Karpas-422 (cell line): Measurements from ENCODE around the gene MCOLN1. TPM values are rescaled to one million over a fixed set of nuclear protein-coding genes. Genes with fewer than 3 reads are reported as not detected.

ENCODE experiments used
- DNase-seq: peaks from one replicate; pipeline ENCODE4 v3.0.0-alpha.2; 2015
- H2AFZ ChIP-seq: fragments of 200-600 bp; sonication (generic); 2 replicates; pipeline ENCODE4 v1.6.1; 2014; ENCODE audit warnings: antibody characterized with exemption, low read length, mixed read lengths
- H3K27ac ChIP-seq: fragments of 200-600 bp; sonication (generic); 2 replicates; pipeline ENCODE4 v1.5.1; 2014; ENCODE audit warnings: mild to moderate bottlenecking, low read length, moderate library complexity
- H3K27me3 ChIP-seq: fragments of 200-600 bp; sonication (generic); 2 replicates; pipeline ENCODE4 v1.6.1; 2014; ENCODE audit warnings: low read length, mixed read lengths
- H3K36me3 ChIP-seq: fragments of 200-600 bp; sonication (generic); 2 replicates; pipeline ENCODE4 v1.6.1; 2014; ENCODE audit warnings: low read length, mixed read lengths; ENCODE audit not compliant: insufficient read depth
- H3K4me1 ChIP-seq: fragments of 200-600 bp; sonication (generic); 2 replicates; pipeline ENCODE4 v1.6.1; 2014; ENCODE audit warnings: mild to moderate bottlenecking, low read length, mixed read lengths
- H3K4me2 ChIP-seq: fragments of 200-600 bp; sonication (generic); 2 replicates; pipeline ENCODE4 v1.6.1; 2014; ENCODE audit warnings: low read length, low read depth, mild to moderate bottlenecking; ENCODE audit not compliant: poor library complexity, severe bottlenecking
- H3K4me3 ChIP-seq: fragments of 200-600 bp; sonication (generic); 2 replicates; pipeline ENCODE4 v1.5.1; 2014; ENCODE audit warnings: mild to moderate bottlenecking, antibody characterized with exemption, low read length, mixed read lengths
- H3K79me2 ChIP-seq: fragments of 200-600 bp; sonication (generic); 2 replicates; pipeline ENCODE4 v1.6.1; 2014; ENCODE audit warnings: mild to moderate bottlenecking, low read length, mixed read lengths
- H3K9ac ChIP-seq: fragments of 200-600 bp; sonication (generic); 2 replicates; pipeline ENCODE4 v1.6.0; 2014; ENCODE audit warnings: low read length
- H3K9me2 ChIP-seq: fragments of 200-600 bp; sonication (generic), shearing (Covaris generic); replicated peaks from 2 replicates; pipeline ENCODE4 v1.6.0; 2014; ENCODE audit warnings: mild to moderate bottlenecking, low read length, moderate library complexity; ENCODE audit not compliant: insufficient read depth
- H3K9me3 ChIP-seq: fragments of 300-700, 200-600 bp; sonication (generic); 2 replicates; pipeline ENCODE4 v1.6.1; 2014; ENCODE audit warnings: low read length, mixed read lengths
- H4K20me1 ChIP-seq: fragments of 200-600 bp; sonication (generic); 2 replicates; pipeline ENCODE4 v1.6.1; 2014; ENCODE audit warnings: mild to moderate bottlenecking, antibody characterized with exemption, low read length, low read depth; ENCODE audit not compliant: insufficient read depth
- total RNA-seq: library from RNA; depleted of rRNA; stranded (reverse); fragments of >200 nt; shearing (Covaris generic); gene quantifications from 2 replicates; pipeline ENCODE4 v1.2.3, GENCODE V29; 2014; ENCODE audit warnings: low replicate concordance

MCOLN1 gene
- total RNA-seq, 1 experiment from 2014 or later, result 1.9 TPM

DNA sequence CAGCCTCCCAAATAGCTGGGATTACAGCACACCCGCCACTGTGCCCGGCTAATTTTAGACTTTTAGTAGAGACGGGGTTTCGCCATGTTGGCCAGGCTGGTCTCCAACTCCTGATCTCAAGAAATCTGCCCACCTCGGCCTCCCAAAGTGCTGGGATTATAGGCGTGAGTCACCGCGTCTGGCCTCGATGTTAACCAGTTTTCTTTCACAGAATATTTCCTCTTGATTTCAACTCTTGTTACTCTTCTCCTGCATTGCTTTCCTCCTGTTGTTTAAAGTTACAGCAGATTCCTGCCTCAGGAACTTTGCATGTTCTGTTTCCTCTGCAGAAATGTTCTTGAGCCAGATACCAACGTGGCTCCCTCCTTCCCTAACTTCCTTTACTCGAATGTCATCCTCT, 29.9 kb upstream of the MCOLN1 start:
- H4K20me1 ChIP-seq, result no peaks in the 10 kb centered on the region
- H3K27me3 ChIP-seq, result no peaks in the 10 kb centered on the region
- H3K4me2 ChIP-seq, result no peak overlapping the region
- no peaks in the 10 kb centered on the region for H3K36me3 ChIP-seq
- H3K9me2 ChIP-seq, result no peaks in the 10 kb centered on the region
- no peaks in the 10 kb centered on the region for H3K9me3 ChIP-seq
- no peak for DNase-seq
- H3K79me2 ChIP-seq, result no peaks in the 10 kb centered on the region
- H3K4me1 ChIP-seq, result peaks cover 15% of the 10 kb centered on the region
- H3K9ac ChIP-seq, result no peak overlapping the region
- no peak overlapping the region for H3K27ac ChIP-seq
- H3K4me3 ChIP-seq, result no peak overlapping the region
- no peak overlapping the region for H2AFZ ChIP-seq

DNA sequence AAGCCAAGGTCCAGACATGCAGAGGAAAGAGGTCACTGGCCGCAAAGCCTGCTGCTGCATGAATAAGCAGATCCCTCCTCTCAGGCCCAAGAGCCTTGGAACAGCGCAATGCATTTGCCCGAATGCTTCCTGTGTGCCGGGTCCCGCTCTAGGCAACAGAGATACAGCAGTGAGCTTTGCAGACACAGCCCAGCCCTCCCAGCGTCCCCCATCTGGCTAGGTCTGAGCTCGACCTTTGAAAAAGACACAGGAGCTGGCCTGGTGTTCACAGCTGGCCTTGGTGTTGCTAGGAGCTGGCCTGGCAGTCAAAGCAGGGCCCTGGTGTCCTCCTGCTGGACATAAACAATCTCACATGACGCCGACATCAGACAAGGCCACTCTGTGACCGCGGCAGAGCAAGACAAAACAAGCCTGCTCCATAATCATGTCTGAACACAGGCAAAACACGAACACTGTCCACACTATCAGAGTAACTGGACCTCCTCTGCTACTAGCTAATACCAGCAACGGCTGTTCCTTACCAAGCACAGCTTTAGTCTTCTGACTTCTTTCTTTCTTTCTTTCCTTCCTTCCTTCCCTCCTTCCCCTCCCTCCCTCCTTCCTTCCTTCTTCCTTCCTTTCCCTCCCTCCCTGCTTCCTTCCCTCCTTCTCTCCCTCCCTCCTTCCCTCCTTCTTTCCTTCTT, 27.9 kb upstream of the MCOLN1 start:
- no peaks in the 10 kb centered on the region for H3K36me3 ChIP-seq
- H3K27me3 ChIP-seq, result no peaks in the 10 kb centered on the region
- no peak overlapping the region for H3K4me3 ChIP-seq
- peaks cover under 1% of the 10 kb centered on the region; the same call in 1 of the 2 replicates for H3K4me1 ChIP-seq
- no peak overlapping the region for H3K4me2 ChIP-seq
- H3K79me2 ChIP-seq, result no peaks in the 10 kb centered on the region
- H3K9me3 ChIP-seq, result no peaks in the 10 kb centered on the region
- no peaks in the 10 kb centered on the region for H4K20me1 ChIP-seq
- no peak for DNase-seq
- H2AFZ ChIP-seq, result no peak overlapping the region
- H3K9me2 ChIP-seq, result no peaks in the 10 kb centered on the region
- H3K9ac ChIP-seq, result no peak overlapping the region
- H3K27ac ChIP-seq, result no peak overlapping the region

GRCh38 chr19:7497292-7497691, 25.1 kb upstream of the MCOLN1 start:
- Histone ChIP-seq H2AFZ (no peak overlapping the region), H3K27me3 (no peaks in the 10 kb centered on the region)

GRCh38 chr19:7500811-7501450, 21.5 kb upstream of the MCOLN1 start:
- Histone ChIP-seq H3K4me1 (no peaks in the 10 kb centered on the region), H2AFZ (no peak overlapping the region)

More at GRCh38 chr19:7497292-7497691, 25.1 kb upstream of the MCOLN1 start:
- peak; percentile 47 for DNase-seq
- no peaks in the 10 kb centered on the region for H3K9me3 ChIP-seq
- H3K36me3 ChIP-seq, result no peaks in the 10 kb centered on the region
- H3K9ac ChIP-seq, result no peak overlapping the region
- no peak overlapping the region for H3K4me3 ChIP-seq
- no peak overlapping the region for H3K4me2 ChIP-seq
- no peaks in the 10 kb centered on the region for H3K9me2 ChIP-seq
- no peaks in the 10 kb centered on the region for H4K20me1 ChIP-seq
- no peak overlapping the region for H3K27ac ChIP-seq
- H3K79me2 ChIP-seq, result no peaks in the 10 kb centered on the region
- no peaks in the 10 kb centered on the region for H3K4me1 ChIP-seq

DNA sequence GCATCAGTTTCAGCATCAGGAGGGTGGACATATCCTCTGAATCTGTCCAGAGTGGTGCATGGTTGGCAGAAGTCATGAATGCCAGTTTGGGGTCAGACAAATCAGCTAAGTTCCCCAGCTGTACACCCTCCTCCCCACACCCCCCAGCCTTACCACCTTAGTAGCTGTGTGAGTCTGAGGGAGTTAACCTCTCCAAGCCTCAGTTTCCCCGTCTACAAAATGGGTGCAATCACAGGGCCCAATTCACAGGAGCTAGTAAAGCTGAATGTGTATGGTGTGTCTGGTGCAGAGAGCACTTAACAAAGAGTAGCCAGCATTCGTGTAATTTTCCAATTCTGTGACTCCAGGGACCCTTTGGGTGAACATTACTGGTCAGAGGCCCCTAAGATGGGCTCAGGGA, 19.9 kb upstream of the MCOLN1 start:
- no peaks in the 10 kb centered on the region for H4K20me1 ChIP-seq
- no peaks in the 10 kb centered on the region for H3K27me3 ChIP-seq
- no peak overlapping the region for H3K9ac ChIP-seq
- H3K27ac ChIP-seq, result no peak overlapping the region
- DNase-seq, result no peak
- no peak overlapping the region for H3K4me2 ChIP-seq
- H3K9me3 ChIP-seq, result no peaks in the 10 kb centered on the region
- H3K36me3 ChIP-seq, result no peaks in the 10 kb centered on the region
- H3K4me3 ChIP-seq, result no peak overlapping the region
- H3K4me1 ChIP-seq, result no peaks in the 10 kb centered on the region
- no peaks in the 10 kb centered on the region for H3K79me2 ChIP-seq
- no peak overlapping the region for H2AFZ ChIP-seq
- H3K9me2 ChIP-seq, result no peaks in the 10 kb centered on the region

More at GRCh38 chr19:7500811-7501450, 21.5 kb upstream of the MCOLN1 start:
- no peak overlapping the region for H3K9ac ChIP-seq
- no peaks in the 10 kb centered on the region for H3K36me3 ChIP-seq
- H3K79me2 ChIP-seq, result no peaks in the 10 kb centered on the region
- no peak overlapping the region for H3K4me3 ChIP-seq
- no peaks in the 10 kb centered on the region for H4K20me1 ChIP-seq
- H3K27me3 ChIP-seq, result no peaks in the 10 kb centered on the region
- no peak overlapping the region for H3K4me2 ChIP-seq
- no peak for DNase-seq
- no peaks in the 10 kb centered on the region for H3K9me2 ChIP-seq
- H3K27ac ChIP-seq, result no peak overlapping the region
- H3K9me3 ChIP-seq, result no peaks in the 10 kb centered on the region

DNA sequence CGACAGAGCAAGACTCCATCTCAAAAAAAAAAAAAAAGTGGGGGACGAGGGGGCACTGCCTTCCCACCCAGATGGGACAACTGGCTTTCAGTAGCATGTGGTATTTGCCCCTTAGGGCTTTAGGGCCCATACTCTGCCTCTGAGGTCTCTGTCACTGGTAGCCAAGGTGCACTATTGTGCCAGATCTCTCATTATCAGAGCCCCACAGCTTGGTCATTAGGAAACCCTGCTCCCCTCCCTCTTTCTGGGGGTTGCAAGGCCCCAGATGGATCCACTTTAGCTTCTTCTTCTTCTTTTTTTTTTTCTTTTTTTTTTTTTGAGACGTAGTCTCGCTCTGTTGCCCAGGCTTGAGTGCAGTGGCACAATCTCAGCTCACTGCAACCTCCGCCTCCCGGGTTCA, 17.7 kb upstream of the MCOLN1 start:
- no peaks in the 10 kb centered on the region for H3K79me2 ChIP-seq
- no peaks in the 10 kb centered on the region for H3K9me3 ChIP-seq
- H3K36me3 ChIP-seq, result no peaks in the 10 kb centered on the region
- no peaks in the 10 kb centered on the region for H3K9me2 ChIP-seq
- H3K9ac ChIP-seq, result no peak overlapping the region
- H4K20me1 ChIP-seq, result no peaks in the 10 kb centered on the region
- no peak overlapping the region for H3K4me2 ChIP-seq
- H3K4me1 ChIP-seq, result no peaks in the 10 kb centered on the region
- no peak for DNase-seq
- H3K27ac ChIP-seq, result no peak overlapping the region
- no peak overlapping the region for H3K4me3 ChIP-seq
- no peaks in the 10 kb centered on the region for H3K27me3 ChIP-seq
- H2AFZ ChIP-seq, result no peak overlapping the region

- no peaks in the 10 kb centered on the region for H3K4me1 ChIP-seq
- no peak overlapping the region for H3K9ac ChIP-seq
- H3K9me3 ChIP-seq, result no peaks in the 10 kb centered on the region
- no peak overlapping the region for H2AFZ ChIP-seq
- H3K27ac ChIP-seq, result no peak overlapping the region
- DNase-seq, result no peak
- H3K4me2 ChIP-seq, result no peak overlapping the region
- no peaks in the 10 kb centered on the region for H4K20me1 ChIP-seq
- H3K4me3 ChIP-seq, result no peak overlapping the region
- no peaks in the 10 kb centered on the region for H3K79me2 ChIP-seq
- no peaks in the 10 kb centered on the region for H3K27me3 ChIP-seq
- H3K36me3 ChIP-seq, result no peaks in the 10 kb centered on the region
- H3K9me2 ChIP-seq, result no peaks in the 10 kb centered on the region
Observed at GRCh38 chr19:7505288-7505681, 17.1 kb upstream of the MCOLN1 start.

GRCh38 chr19:7505682-7506384, 16.6 kb upstream of the MCOLN1 start:
- Histone ChIP-seq H3K36me3 (no peaks in the 10 kb centered on the region), H3K9me3 (no peaks in the 10 kb centered on the region), H2AFZ (no peak overlapping the region), H3K79me2 (no peaks in the 10 kb centered on the region), H3K27ac (no peak overlapping the region), H4K20me1 (no peaks in the 10 kb centered on the region), H3K27me3 (no peaks in the 10 kb centered on the region), H3K4me1 (no peaks in the 10 kb centered on the region), H3K9me2 (no peaks in the 10 kb centered on the region), H3K4me3 (no peak overlapping the region), H3K4me2 (no peak overlapping the region), H3K9ac (no peak overlapping the region)
- DNase-seq, result no peak
